DOHH2 (cell line): Measurements from ENCODE around the gene CAB39.

Experiments used
- H3F3A ChIP-seq: fragments of 200-600 bp; sonication (generic), shearing (Covaris generic); 2 replicates; pipeline ENCODE4 v1.6.0; 2016; ENCODE audit warnings: antibody characterized with exemption, mild to moderate bottlenecking; ENCODE audit not compliant: control insufficient read depth, insufficient read depth
- H3K27ac ChIP-seq: fragments of 200-600 bp; sonication (generic); 2 replicates; pipeline ENCODE4 v1.5.1; 2014; ENCODE audit warnings: low read depth, mild to moderate bottlenecking, low read length, moderate library complexity
- H3K27me3 ChIP-seq: fragments of 200-600 bp; sonication (generic); 2 replicates; pipeline ENCODE4 v1.6.1; 2014; ENCODE audit warnings: mild to moderate bottlenecking, low read length, mixed read lengths; ENCODE audit not compliant: control insufficient read depth
- H3K36me3 ChIP-seq: fragments of 200-600 bp; sonication (generic); 2 replicates; pipeline ENCODE4 v1.6.1; 2014; ENCODE audit warnings: mild to moderate bottlenecking, low read length, moderate library complexity, mixed read lengths; ENCODE audit not compliant: control insufficient read depth
- H3K4me1 ChIP-seq: fragments of 200-600 bp; sonication (generic); 2 replicates; pipeline ENCODE4 v1.6.1; 2014; ENCODE audit warnings: mild to moderate bottlenecking, low read length, mixed read lengths; ENCODE audit not compliant: control insufficient read depth
- H3K4me2 ChIP-seq: fragments of 200-600 bp; sonication (generic); 2 replicates; pipeline ENCODE4 v1.6.0; 2014; ENCODE audit warnings: mild to moderate bottlenecking, low read length, moderate library complexity
- H3K4me3 ChIP-seq: fragments of 200-600 bp; sonication (generic); 2 replicates; pipeline ENCODE4 v1.5.1; 2014; ENCODE audit warnings: mild to moderate bottlenecking, low read length, mixed read lengths
- H3K79me2 ChIP-seq: fragments of 200-600 bp; sonication (generic); 2 replicates; pipeline ENCODE4 v1.6.1; 2014; ENCODE audit warnings: mild to moderate bottlenecking, low read length, mixed read lengths; ENCODE audit not compliant: control insufficient read depth
- H3K9me2 ChIP-seq: fragments of 200-600 bp; sonication (generic); replicated peaks from 2 replicates; pipeline ENCODE4 v1.6.1; 2014; ENCODE audit warnings: mild to moderate bottlenecking, low read length, mixed read lengths; ENCODE audit not compliant: control insufficient read depth
- H3K9me3 ChIP-seq: fragments of 200-600 bp; sonication (generic); 2 replicates; pipeline ENCODE4 v1.6.1; 2014; ENCODE audit warnings: antibody characterized with exemption, low read length, mixed read lengths; ENCODE audit not compliant: control insufficient read depth, insufficient read depth
- H4K20me1 ChIP-seq: fragments of 200-600 bp; sonication (generic); 2 replicates; pipeline ENCODE4 v1.6.0; 2014; ENCODE audit warnings: low read depth, mild to moderate bottlenecking, antibody characterized with exemption, low read length, moderate library complexity; ENCODE audit not compliant: control insufficient read depth, insufficient read depth
- CTCF ChIP-seq: fragments of 200-600 bp; sonication (generic); IDR thresholded peaks from one replicate; pipeline ENCODE4 v1.5.1; 2014; ENCODE audit warnings: antibody characterized with exemption, mild to moderate bottlenecking, low read depth, low read length; ENCODE audit not compliant: poor library complexity, severe bottlenecking
- EZH2phosphoT487 ChIP-seq: fragments of 200-600 bp; sonication (generic); IDR thresholded peaks from 2 replicates; pipeline ENCODE4 v1.6.1; 2017; ENCODE audit warnings: borderline replicate concordance, mild to moderate bottlenecking, antibody characterized with exemption, low read length, moderate library complexity, mixed read lengths

Gene CAB39

DNA sequence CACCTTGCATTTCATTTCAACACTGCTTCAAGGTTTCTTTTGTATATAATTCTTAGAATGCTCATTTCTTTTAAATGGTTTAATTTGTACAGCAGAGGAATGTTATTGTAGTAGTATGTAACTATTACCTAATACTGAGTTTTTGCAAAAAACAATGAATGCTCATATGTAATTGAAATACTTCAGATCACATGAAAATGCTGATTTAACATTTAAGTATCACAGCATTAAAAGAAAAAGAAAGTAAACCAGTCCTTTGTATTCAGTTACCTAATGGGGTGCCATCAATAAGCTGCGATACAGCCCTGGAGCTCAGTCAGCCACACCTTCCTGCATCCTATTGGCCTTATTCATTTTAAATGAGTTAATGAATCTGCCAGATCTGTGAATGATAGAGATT is 106.8 kb downstream of the CAB39 start:
- H3K79me2 ChIP-seq = no peaks in the 10 kb centered on the region
- H3K4me3 ChIP-seq = no peak overlapping the region
- H3F3A ChIP-seq = no peaks in the 10 kb centered on the region
- H3K4me1 ChIP-seq = peaks cover 4% of the 10 kb centered on the region
- no peaks in the 10 kb centered on the region for H3K9me2 ChIP-seq
- H3K27ac ChIP-seq = no peak overlapping the region
- no peaks in the 10 kb centered on the region for H4K20me1 ChIP-seq
- H3K36me3 ChIP-seq = peaks cover 25% of the 10 kb centered on the region
- H3K4me2 ChIP-seq = no peak overlapping the region
- TF ChIP-seq EZH2phosphoT487 (no peak), CTCF (no peak)
- H3K27me3 ChIP-seq = no peaks in the 10 kb centered on the region
- H3K9me3 ChIP-seq = no peaks in the 10 kb centered on the region

DNA sequence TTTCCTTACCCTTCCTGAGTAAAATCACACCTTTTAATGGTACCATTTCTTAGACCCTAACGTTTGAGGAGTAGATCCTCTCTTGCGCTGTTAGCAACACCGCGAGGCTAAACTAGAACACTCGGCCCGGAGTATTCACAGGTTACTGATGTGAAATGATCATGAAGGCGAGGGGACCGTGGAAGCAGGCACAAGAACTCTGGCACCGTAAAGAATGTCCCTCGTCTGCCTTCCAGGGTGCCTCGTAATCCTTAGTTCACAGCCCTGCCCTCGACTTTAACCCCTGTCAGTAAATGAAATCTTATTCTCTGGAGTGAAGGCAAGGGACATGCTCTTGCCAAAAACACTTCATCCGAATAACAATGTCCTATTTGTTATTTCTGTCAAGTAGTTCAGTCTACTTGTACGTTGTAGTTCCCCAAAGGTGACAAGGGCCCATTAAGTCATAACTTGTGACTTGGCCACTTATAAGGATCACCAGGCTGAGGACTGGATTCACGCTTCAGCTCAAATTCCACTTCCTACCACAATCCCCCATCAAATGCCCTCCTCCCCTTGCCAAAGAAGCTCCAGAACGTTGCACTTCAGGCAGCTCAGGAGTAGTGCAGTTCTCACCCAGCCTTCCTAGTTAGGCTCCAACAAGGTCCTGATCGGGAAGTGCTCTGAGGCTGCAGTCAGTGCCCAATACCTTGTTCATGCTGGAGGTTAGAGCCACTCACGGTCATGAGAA is 108.8 kb downstream of the CAB39 start:
- Histone ChIP-seq H3K27me3 (no peaks in the 10 kb centered on the region; the same call in 1 of the 2 replicates), H3K4me3 (no peak overlapping the region), H4K20me1 (no peaks in the 10 kb centered on the region), H3K4me2 (no peak overlapping the region), H3K4me1 (0 out of 2 replicates have a peak, but pooled peaks cover 3% of the 10 kb centered on the region), H3K9me2 (no peaks in the 10 kb centered on the region), H3F3A (no peaks in the 10 kb centered on the region), H3K79me2 (no peaks in the 10 kb centered on the region), H3K36me3 (peaks cover 14% of the 10 kb centered on the region), H3K27ac (no peak overlapping the region), H3K9me3 (no peaks in the 10 kb centered on the region)
- TF ChIP-seq CTCF (no peak), EZH2phosphoT487 (no peak)

- no peaks in the 10 kb centered on the region for H3K79me2 ChIP-seq
- no peaks in the 10 kb centered on the region for H3K9me3 ChIP-seq
- no peak overlapping the region for H3K4me3 ChIP-seq
- peaks cover 5% of the 10 kb centered on the region for H3K27me3 ChIP-seq
- 0 out of 2 replicates have a peak, but pooled peaks cover 3% of the 10 kb centered on the region for H3K4me1 ChIP-seq
- TF ChIP-seq EZH2phosphoT487 (no peak), CTCF (no peak)
- H3K9me2 ChIP-seq = no peaks in the 10 kb centered on the region
- H4K20me1 ChIP-seq = no peaks in the 10 kb centered on the region
- no peak overlapping the region for H3K27ac ChIP-seq
- H3K36me3 ChIP-seq = peaks cover 9% of the 10 kb centered on the region
- no peaks in the 10 kb centered on the region for H3F3A ChIP-seq
- no peak overlapping the region for H3K4me2 ChIP-seq
Measured at GRCh38 chr2:230821991-230822520, 109.4 kb downstream of the CAB39 start.
